ENCODE measurements around the gene CANT1. TPM values are rescaled to one million over a fixed set of nuclear protein-coding genes. Genes with fewer than 3 reads are reported as not detected.

The CANT1 gene
- total and polyA plus RNA-seq, 2 of the 13 experiments (the other 11 are each of a cell fraction or from before 2014, with no cell fraction given), result 34.1 to 42.1 TPM

DNA sequence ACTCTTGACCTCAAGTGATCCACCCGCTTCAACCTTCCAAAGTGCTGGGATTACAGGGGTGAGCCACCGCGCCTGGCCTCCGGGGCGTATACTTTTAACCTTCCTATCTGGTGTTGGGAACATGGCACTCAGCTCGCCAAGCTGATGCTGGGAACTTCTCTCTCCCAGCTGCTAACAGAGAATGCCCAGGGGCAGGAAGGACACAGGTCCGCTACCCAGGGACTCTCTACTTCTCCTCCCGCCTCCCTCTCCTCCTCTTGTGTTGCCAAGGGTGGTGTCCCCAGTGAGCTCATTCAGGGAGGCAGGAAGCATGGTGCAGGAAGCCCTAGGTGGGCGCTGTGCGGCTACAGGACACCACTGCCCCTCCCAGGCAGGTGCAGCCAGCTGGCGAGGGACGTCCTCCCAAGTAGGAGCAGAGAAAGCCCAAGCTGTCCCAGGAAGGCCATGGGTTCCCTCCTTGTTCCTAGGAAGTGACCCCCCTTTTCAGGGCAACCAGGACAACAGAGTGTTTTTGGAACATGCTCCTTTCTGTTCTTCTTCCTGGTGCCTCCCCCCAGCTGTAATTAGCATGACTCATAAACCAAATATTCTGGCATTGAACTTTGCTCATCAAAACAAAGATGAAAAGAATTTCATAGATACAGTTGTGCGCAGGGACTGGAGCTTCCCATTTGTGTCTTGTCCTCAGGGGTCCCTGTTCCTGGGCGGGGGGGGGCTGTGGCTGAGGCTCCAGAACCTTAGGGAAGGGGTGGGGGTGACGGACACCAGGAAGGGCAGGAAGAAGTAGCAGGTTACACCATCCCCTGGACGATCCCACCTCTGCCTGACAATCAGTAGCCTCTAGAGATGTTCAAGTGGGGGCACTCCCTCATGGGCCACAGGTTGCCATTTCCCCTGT, 17.1 kb upstream of the CANT1 start (continued):
- TF ChIP-seq ZNF432 (CRISPR knock-in tag; IDR thresholded peaks at IDR 0.05; ENCODE audit: borderline replicate concordance) (no peak), SALL1 (CRISPR knock-in tag; IDR thresholded peaks at IDR 0.05) (peak; percentile 96), ZNF326 (CRISPR knock-in tag; IDR thresholded peaks at IDR 0.05; ENCODE audit: borderline replicate concordance) (no peak), KDM5B (CRISPR knock-in tag; IDR thresholded peaks at IDR 0.05; ENCODE audit: borderline replicate concordance) (peak; percentile 42; the same call in 1 of the 2 replicates), SMAD3 (CRISPR knock-in tag; IDR thresholded peaks at IDR 0.05) (peak; percentile 77), NCOA5 (CRISPR knock-in tag; IDR thresholded peaks at IDR 0.05) (no peak), TCF12 (IDR thresholded peaks at IDR 0.05) (no peak), TCF12 (CRISPR knock-in tag; IDR thresholded peaks at IDR 0.05) (peak; percentile 68), ZNF124 (CRISPR knock-in tag; IDR thresholded peaks at IDR 0.05) (peak; percentile 64; the same call in 1 of the 2 replicates), HNRNPH1 (optimal IDR thresholded peaks at IDR 0.05; ENCODE audit: low read depth, low read length) (no peak), ZC3H13 (CRISPR knock-in tag; IDR thresholded peaks at IDR 0.05) (0 out of 2 replicates have a peak, but pooled peaks have one; percentile 57), TMF1 (CRISPR knock-in tag; IDR thresholded peaks at IDR 0.05; ENCODE audit: low read depth) (no peak), MAZ (IDR thresholded peaks at IDR 0.05; ENCODE audit: borderline replicate concordance, low read depth, low read length) (peak; percentile 87; the same call in 1 of the 2 replicates), MAZ (CRISPR knock-in tag; IDR thresholded peaks at IDR 0.05; ENCODE audit: low read depth) (peak; percentile 70), NFAT5 (CRISPR knock-in tag; IDR thresholded peaks at IDR 0.05) (no peak)
- TF ChIP-seq, protein P1, sequence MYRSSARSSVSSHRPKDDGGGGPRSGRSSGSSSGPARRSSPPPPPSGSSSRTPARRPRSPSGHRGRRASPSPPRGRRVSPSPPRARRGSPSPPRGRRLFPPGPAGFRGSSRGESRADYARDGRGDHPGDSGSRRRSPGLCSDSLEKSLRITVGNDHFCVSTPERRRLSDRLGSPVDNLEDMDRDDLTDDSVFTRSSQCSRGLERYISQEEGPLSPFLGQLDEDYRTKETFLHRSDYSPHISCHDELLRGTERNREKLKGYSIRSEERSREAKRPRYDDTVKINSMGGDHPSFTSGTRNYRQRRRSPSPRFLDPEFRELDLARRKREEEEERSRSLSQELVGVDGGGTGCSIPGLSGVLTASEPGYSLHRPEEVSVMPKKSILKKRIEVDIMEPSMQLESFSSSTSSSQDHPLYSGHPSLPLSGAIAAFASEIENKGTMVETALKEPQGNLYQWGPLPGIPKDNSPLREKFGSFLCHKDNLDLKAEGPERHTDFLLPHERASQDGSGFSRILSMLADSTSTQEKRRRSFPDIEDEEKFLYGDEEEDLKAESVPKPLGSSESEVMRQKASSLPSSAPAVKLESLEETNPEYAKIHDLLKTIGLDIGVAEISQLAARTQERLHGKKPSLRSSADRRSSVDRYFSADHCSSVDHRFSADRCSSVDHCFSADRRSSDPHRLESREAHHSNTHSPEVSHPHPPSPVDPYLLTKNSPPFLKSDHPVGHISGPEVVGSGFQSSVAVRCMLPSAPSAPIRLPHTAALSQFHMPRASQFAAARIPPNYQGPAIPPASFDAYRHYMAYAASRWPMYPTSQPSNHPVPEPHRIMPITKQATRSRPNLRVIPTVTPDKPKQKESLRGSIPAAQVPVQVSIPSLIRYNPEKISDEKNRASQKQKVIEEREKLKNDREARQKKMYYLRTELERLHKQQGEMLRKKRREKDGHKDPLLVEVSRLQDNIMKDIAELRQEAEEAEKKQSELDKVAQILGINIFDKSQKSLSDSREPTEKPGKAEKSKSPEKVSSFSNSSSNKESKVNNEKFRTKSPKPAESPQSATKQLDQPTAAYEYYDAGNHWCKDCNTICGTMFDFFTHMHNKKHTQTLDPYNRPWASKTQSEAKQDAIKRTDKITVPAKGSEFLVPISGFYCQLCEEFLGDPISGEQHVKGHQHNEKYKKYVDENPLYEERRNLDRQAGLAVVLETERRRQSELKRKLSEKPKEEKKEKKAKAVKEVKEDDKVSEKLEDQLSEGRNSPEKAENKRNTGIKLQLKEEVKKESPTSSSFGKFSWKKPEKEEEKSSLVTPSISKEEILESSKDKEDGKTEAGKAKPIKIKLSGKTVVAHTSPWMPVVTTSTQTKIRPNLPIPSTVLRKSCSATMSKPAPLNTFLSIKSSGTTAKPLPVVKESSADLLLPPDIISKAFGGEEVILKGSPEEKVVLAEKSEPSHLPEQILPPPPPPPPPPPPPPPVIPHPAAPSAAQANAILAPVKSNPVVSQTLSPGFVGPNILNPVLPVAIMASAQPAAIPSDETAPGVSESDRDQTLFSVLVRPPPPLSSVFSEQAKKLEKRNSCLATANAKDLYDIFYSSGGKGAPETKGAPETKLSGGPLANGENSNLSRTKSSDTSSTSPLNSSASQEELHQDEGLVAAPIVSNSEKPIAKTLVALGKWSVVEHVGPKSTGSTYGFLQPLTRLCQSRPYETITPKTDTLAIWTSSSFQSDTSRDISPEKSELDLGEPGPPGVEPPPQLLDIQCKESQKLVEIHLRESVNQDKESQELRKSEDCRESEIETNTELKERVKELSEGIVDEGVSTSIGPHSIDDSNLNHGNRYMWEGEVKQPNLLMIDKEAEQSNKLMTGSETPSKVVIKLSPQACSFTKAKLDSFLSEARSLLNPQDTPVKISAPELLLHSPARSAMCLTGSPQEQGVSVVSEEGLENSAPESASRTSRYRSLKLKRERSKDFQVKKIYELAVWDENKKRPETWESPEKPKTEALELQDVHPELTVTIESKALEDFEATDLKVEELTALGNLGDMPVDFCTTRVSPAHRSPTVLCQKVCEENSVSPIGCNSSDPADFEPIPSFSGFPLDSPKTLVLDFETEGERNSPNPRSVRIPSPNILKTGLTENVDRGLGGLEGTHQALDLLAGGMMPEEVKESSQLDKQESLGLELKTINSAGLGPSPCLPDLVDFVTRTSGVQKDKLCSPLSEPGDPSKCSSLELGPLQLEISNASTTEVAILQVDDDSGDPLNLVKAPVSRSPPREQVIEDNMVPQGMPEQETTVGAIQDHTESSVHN (CRISPR knock-in tag; IDR thresholded peaks at IDR 0.05), result no peak; the same call in 1 of the 2 replicates
